ENCODE data around the gene NIT1.

DNA sequence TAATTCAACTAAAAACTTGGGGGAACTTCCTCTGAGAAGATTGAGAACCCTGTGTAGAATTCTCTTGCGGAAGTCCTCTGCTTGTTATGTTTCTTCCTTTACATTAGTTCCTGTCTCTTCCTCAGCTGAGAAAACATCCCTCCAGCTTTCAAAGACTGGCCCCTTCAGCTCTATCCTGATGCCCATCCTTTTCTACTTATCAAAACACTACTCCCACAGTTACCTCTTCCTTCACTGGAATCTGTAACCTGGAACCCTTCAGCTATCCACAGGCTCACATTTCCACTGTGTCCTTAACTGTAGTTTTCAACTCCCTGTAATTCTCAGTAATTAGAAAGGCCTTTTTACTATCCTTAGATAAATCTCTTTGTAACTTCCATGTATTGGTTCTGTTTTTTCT, 20.5 kb downstream of the NIT1 start:
- TF ChIP-seq CTCF (IDR thresholded peaks at IDR 0.05) (no peak), POLR2A (IDR thresholded peaks at IDR 0.05) (no peak)

Data from adrenal gland (tissue), 5 donors.